Transverse colon (tissue), 4 donors: ENCODE measurements around the gene PTRH1. TPM values are rescaled to one million over a fixed set of nuclear protein-coding genes. Genes with fewer than 3 reads are reported as not detected.

ENCODE experiments used
- DNase-seq: peaks from one replicate; pipeline ENCODE4 v3.0.0-alpha.2; 2019
- H3K27ac ChIP-seq, 4 donors: fragments of 200-600 bp; sonication (generic); 2 replicates each; pipeline ENCODE4 v1.5.1; 2016 to 2018; ENCODE audit warnings: inconsistent platforms in 4 of 4
- H3K27me3 ChIP-seq: fragments of 200-600 bp; sonication (generic); 2 replicates; pipeline ENCODE4 v1.5.1; 2017; ENCODE audit warnings: inconsistent platforms
- H3K36me3 ChIP-seq, 4 donors: fragments of 200-600 bp; sonication (generic); 2 replicates each; pipeline ENCODE4 v1.5.1; 2017 to 2019; ENCODE audit warnings: inconsistent platforms in 4 of 4
- H3K4me1 ChIP-seq, 4 donors: fragments of 200-600 bp; sonication (generic); 2 replicates each; pipeline ENCODE4 v1.5.1; 2017 to 2020; ENCODE audit warnings: inconsistent platforms in 4 of 4
- H3K4me3 ChIP-seq, 4 donors: fragments of 200-600 bp; sonication (generic); 1 replicate in 1 of 4; 2 replicates in 3 of 4; pipeline versions ENCODE4 v1.5.1 to v1.6.1; 2017 to 2019; ENCODE audit warnings: inconsistent platforms in 4 of 4
- H3K9me3 ChIP-seq, 2 donors: fragments of 200-600 bp; sonication (generic); 2 replicates each; pipeline ENCODE4 v1.5.1; 2017 to 2019; ENCODE audit warnings: inconsistent platforms in 2 of 2
- CTCF ChIP-seq, 5 experiments: fragments of 200-600 bp in 3 of 5; fragments of 450-650 bp in 2 of 5; sonication (generic) in 3 of 5; IDR thresholded peaks; 1 replicate in 2 of 5; 2 replicates in 3 of 5; pipeline ENCODE4 v1.5.1; 2016 to 2017; ENCODE audit warnings: antibody characterized with exemption in 5 of 5, inconsistent platforms in 3 of 5, mild to moderate bottlenecking in 2 of 5, moderate library complexity in 1 of 5
- EP300 ChIP-seq: sonication (generic); formaldehyde crosslinking; IDR thresholded peaks from one replicate; pipeline ENCODE4 v1.6.1; 2017; ENCODE audit warnings: antibody characterized with exemption, low read depth
- POLR2A ChIP-seq: fragments of 450-650 bp; IDR thresholded peaks from one replicate; pipeline ENCODE4 v1.6.1; 2016; ENCODE audit warnings: antibody characterized with exemption, mild to moderate bottlenecking, moderate library complexity
- POLR2AphosphoS5 ChIP-seq, 3 donors: sonication (generic); formaldehyde crosslinking; IDR thresholded peaks; one replicate each; pipeline ENCODE4 v1.6.1; 2016; ENCODE audit warnings: antibody characterized with exemption in 3 of 3
- WGBS, 2 donors: methylation state at CpG; one replicate each; pipeline ENCODE4 v1.1.5; 2018; ENCODE audit warnings: low coverage in 1 of 2; 5-methylcytosine and 5-hydroxymethylcytosine counted together
- in situ Hi-C, 4 donors: fragments of 200-750 bp; cut with MboI; loops; one replicate each; pipeline versions ENCODE4 v1.15.0 to v1.15.1; 2017; ENCODE audit warnings: low sequenced_read_pairs in 3 of 4, low pct_ligation_motif_present in 1 of 4, low pct_unique_long_range_greater_than_20kb in 1 of 4
- intact Hi-C: fragments of 100-400 bp; cut with DNase I; formaldehyde crosslinking; loops from one replicate; pipeline ENCODE4 v1.15.1; 2023; ENCODE audit warnings: low total_unique reads
- total RNA-seq, 4 donors: library from RNA; depleted of rRNA; stranded (reverse); fragments of >200 nt; gene quantifications; one replicate each; pipeline ENCODE4 v1.1.0, GENCODE V29; 2016

The PTRH1 gene
- total RNA-seq, 4 donors from 2014 or later, result 2.4 to 9.7 (median 6.2) TPM

- Histone ChIP-seq H3K4me1 (peaks cover 0 to 8% (median 3%) of the 10 kb centered on the region in 4 donors), H3K9me3 (no peaks in the 10 kb centered on the region), H3K27ac (no peak overlapping the region), H3K4me3 (no peak overlapping the region), H3K36me3 (no peaks in the 10 kb centered on the region), H3K27me3 (no peaks in the 10 kb centered on the region)
- intact Hi-C loops, result no loop called here
- no peak for DNase-seq
- no peak for TF ChIP-seq CTCF (IDR thresholded peaks at IDR 0.05)
- no peak for TF ChIP-seq POLR2AphosphoS5 (IDR thresholded peaks at IDR 0.05)
- TF ChIP-seq EP300, result no peak
- TF ChIP-seq POLR2A, result no peak
- in situ Hi-C loops, result no loop called here
- WGBS, 2 donors, result 88% methylated on average over 8 of the region's 8 CpGs; no CpG with 5 or more reads in 1 of the 2 donors
Observed at GRCh38 chr9:127708952-127709587, 6.4 kb downstream of the PTRH1 start.

GRCh38 chr9:127707766-127708165, 7.7 kb downstream of the PTRH1 start:
- Histone ChIP-seq H3K27me3 (no peaks in the 10 kb centered on the region), H3K36me3 (no peaks in the 10 kb centered on the region), H3K9me3 (no peaks in the 10 kb centered on the region), H3K4me3 (no peak overlapping the region), H3K27ac (no peak overlapping the region), H3K4me1 (peaks cover 0 to 8% (median 3%) of the 10 kb centered on the region in 4 donors)
- peak; percentile 34 for DNase-seq
- in situ Hi-C loops, result no loop called here
- intact Hi-C loops, result no loop called here
- 34% methylated on average over 5 of the region's 5 CpGs; no CpG with 5 or more reads in 1 of the 2 donors for WGBS, 2 donors
- TF ChIP-seq EP300 (no peak), POLR2A (no peak), CTCF (IDR thresholded peaks at IDR 0.05) (peak in 2 of 5 experiments; percentile 11 to 29), POLR2AphosphoS5 (IDR thresholded peaks at IDR 0.05) (no peak)

GRCh38 chr9:127706836-127707241, 8.6 kb downstream of the PTRH1 start, which contains the start of gene CFAP157:
TSS of gene CFAP157 (plus strand) at chr9:127706988. CDS start at chr9:127707032, 44 bp downstream.
- H3K27me3 ChIP-seq, result no peaks in the 10 kb centered on the region
- no peak within 1 kb of the TSS for H3K4me3 ChIP-seq
- no peak for TF ChIP-seq CTCF (IDR thresholded peaks at IDR 0.05)
- TF ChIP-seq EP300, result no peak
- TF ChIP-seq POLR2A, result no peak
- no peak for TF ChIP-seq POLR2AphosphoS5 (IDR thresholded peaks at IDR 0.05)
- no peaks in the 10 kb centered on the region for H3K9me3 ChIP-seq
- in situ Hi-C loops (no loop called here), intact Hi-C loops (no loop called here)
- no peak within 1 kb of the TSS for H3K27ac ChIP-seq
- H3K36me3 ChIP-seq, result no peaks in the 10 kb centered on the region
- no peak for DNase-seq
- peaks cover 0 to 8% (median 3%) of the 10 kb centered on the region in 4 donors for H3K4me1 ChIP-seq
- WGBS, 2 donors, result 56% methylated on average over 11 of the region's 11 CpGs; no CpG with 5 or more reads in 1 of the 2 donors

GRCh38 chr9:127705577-127706379, 9.7 kb downstream of the PTRH1 start:
- Histone ChIP-seq H3K9me3 (no peaks in the 10 kb centered on the region), H3K36me3 (no peaks in the 10 kb centered on the region), H3K4me3 (no peak overlapping the region), H3K27me3 (no peaks in the 10 kb centered on the region), H3K27ac (no peak overlapping the region), H3K4me1 (peaks cover 0 to 8% (median 3%) of the 10 kb centered on the region in 4 donors)
- WGBS, 2 donors, result 86% methylated on average over 12 of the region's 12 CpGs; no CpG with 5 or more reads in 1 of the 2 donors
- in situ Hi-C loops (no loop called here), intact Hi-C loops (no loop called here)
- no peak for TF ChIP-seq CTCF (IDR thresholded peaks at IDR 0.05)
- TF ChIP-seq POLR2AphosphoS5 (IDR thresholded peaks at IDR 0.05), result no peak
- TF ChIP-seq POLR2A, result no peak
- no peak for TF ChIP-seq EP300
- no peak for DNase-seq
